VCaP (cell line): Measurements from ENCODE around the gene TIMP1.

Experiments
- H3K27ac ChIP-seq: fragments of 450-650 bp; 2 replicates; pipeline ENCODE4 v1.5.1; 2017
- TF ChIP-seq, protein P1 (sequence below): fragments of 450-650 bp; conservative IDR thresholded peaks from 2 replicates; pipeline ENCODE4 v1.5.1; 2017; ENCODE audit warnings: mild to moderate bottlenecking, moderate library complexity

Gene TIMP1

DNA sequence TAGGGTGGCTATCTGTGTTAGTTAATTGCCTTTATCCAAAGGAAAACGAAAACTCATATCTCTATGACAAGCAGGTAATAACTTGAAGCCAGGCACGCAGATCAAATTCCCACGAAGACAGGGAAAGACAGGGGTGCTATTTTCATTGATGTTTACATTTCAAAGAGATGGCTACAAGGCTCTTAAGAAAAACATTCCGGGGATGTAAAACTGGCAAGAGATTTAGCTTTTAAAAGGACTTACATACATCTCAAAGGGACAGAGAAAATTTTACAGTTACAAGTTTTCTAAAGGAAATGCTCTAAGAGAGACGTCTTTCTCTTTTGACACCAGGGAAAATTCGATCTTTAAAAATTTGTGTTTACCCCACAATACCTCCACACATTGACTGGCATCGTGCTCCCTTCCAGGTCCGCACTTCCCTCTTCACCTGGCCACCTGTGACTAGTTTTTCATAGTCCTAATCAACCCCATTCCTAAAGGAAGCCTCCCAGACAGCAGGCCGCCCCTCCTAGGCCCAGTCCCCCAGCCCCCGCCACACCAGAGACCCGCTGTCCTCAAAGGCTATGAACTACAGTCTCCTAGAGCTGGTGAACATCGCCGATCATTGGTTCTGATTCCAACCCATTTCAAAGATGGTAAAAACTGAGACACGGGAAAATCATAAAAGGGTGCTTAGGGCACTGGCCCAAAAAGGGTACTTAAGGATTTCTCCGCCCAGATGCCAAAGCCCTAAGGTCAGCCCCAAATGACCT lies 21.9 kb upstream of the TIMP1 start:
- TF ChIP-seq, protein P1, sequence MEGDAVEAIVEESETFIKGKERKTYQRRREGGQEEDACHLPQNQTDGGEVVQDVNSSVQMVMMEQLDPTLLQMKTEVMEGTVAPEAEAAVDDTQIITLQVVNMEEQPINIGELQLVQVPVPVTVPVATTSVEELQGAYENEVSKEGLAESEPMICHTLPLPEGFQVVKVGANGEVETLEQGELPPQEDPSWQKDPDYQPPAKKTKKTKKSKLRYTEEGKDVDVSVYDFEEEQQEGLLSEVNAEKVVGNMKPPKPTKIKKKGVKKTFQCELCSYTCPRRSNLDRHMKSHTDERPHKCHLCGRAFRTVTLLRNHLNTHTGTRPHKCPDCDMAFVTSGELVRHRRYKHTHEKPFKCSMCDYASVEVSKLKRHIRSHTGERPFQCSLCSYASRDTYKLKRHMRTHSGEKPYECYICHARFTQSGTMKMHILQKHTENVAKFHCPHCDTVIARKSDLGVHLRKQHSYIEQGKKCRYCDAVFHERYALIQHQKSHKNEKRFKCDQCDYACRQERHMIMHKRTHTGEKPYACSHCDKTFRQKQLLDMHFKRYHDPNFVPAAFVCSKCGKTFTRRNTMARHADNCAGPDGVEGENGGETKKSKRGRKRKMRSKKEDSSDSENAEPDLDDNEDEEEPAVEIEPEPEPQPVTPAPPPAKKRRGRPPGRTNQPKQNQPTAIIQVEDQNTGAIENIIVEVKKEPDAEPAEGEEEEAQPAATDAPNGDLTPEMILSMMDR, result no peak
- peak overlapping the region; percentile 84 for H3K27ac ChIP-seq

DNA sequence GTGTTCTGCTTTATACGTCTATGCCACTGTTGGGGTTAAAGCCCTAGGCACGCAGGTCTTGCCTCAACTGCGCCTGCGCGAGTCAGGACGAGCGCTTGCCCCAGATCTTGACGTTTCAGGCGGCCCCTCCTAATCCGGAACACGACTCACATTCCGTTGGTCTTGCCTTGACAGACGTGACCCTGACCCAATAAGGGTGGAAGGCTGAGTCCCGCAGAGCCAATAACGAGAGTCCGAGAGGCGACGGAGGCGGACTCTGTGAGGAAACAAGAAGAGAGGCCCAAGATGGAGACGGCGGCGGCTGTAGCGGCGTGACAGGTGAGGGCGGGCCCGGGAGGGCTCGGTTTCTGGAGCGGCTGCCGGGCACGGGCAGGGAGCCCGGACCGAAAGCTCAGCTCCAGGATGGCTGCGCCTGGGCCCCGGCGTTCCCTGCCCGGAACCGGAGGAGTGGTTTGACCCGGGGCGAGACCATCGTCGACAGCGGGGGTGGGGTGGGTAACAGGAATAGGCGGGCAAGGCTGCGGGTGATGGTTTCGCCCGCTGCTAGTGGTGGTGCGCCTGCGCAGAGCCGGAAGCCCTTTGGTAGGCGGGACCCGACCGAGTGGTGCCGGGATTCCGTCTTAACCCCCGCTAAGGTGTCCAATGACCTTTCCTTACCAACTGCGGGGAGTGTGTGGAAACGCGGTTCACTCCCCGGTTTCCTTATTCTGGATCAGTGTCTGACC lies 21.1 kb upstream of the TIMP1 start, which contains the start of gene ARAF:
TSS of gene ARAF (plus strand) at position 272 of the 725 bp plus-strand sequence. CDS start 1,763 bp downstream, outside the sequence.
- TF ChIP-seq, protein P1, result no peak

DNA sequence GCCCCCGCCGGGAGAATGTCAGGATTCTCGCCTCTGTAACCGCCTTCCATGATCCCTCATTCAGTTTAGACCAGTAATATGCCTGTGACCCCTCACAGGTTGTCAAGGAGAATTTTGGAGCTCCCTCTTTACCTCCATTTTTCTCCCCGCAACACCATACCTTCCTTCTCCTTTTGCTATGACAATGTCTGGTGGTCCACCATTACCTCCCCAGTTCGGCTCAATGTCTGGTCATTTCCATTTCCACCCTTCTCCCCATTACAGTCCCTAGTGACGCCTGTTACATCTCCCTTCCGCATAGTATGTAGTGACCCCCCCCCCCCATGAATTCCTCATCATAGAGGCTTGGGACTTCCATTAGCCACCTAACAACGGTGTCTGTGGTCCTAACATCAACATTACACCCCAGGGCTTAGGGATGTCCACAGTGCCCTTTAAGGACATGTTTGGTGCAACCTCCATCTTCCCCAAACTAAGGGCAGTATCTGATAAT lies 20.5 kb upstream of the TIMP1 start:
- peak overlapping the region; percentile 84 for H3K27ac ChIP-seq
- TF ChIP-seq, protein P1, result no peak

More for the DNA sequence above, 21.1 kb upstream of the TIMP1 start, which contains the start of gene ARAF:
- H3K27ac ChIP-seq, result peak within 1 kb of the TSS; percentile 84

DNA sequence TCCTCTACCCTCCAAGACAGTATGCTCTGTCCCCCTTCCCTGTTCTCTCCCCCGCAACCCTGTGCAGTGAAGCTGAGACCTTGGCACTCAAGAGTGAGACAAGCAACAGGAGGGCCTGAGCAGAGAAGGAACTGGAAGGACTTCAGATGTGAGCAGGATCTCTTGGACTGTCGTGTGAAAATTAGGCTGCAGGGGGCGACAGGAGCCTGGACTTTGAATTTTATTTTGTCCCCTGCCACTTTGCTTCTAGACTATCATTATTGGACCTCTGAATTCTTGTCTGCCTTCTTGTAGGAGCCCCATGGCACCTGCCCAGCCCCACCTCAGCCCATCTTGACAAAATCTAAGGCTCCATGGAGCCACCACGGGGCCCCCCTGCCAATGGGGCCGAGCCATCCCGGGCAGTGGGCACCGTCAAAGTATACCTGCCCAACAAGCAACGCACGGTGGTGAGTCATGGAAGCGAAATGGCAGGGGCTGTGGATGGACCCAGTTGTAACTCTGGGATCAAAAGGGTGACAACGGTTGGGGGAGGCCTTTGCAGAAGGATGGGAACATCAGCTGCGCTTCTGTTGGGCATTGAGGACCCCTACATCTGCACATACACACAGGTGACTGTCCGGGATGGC lies 19.5 kb upstream of the TIMP1 start:
- TF ChIP-seq, protein P1, result 0 out of 2 replicates have a peak, but pooled peaks have one; percentile 19
- H3K27ac ChIP-seq, result no peak overlapping the region

DNA sequence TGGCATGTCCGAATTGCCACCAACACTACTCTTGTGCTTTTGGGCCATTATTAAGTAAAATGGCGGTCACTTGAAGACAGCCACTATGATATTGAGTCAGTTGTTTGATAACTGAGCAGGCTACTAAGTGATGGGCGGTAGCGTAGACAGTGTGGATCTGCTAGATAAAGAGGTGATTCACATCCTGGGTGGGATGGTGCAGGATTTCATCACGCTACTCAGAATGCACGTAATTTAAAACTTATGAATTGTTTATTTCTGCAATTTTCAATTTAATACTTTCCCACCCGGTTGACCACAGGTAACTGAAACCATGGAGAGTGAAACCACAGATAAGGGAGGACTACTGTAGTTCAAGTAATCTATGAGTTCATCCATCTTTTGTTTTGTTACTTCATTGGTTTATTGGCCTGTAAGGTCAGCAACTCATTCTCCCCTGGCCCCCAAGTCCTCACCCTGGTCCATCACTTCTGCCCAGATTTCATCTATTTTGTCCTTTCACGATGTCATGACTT lies 18.4 kb upstream of the TIMP1 start:
- no peak overlapping the region for H3K27ac ChIP-seq
- TF ChIP-seq, protein P1, result no peak

DNA sequence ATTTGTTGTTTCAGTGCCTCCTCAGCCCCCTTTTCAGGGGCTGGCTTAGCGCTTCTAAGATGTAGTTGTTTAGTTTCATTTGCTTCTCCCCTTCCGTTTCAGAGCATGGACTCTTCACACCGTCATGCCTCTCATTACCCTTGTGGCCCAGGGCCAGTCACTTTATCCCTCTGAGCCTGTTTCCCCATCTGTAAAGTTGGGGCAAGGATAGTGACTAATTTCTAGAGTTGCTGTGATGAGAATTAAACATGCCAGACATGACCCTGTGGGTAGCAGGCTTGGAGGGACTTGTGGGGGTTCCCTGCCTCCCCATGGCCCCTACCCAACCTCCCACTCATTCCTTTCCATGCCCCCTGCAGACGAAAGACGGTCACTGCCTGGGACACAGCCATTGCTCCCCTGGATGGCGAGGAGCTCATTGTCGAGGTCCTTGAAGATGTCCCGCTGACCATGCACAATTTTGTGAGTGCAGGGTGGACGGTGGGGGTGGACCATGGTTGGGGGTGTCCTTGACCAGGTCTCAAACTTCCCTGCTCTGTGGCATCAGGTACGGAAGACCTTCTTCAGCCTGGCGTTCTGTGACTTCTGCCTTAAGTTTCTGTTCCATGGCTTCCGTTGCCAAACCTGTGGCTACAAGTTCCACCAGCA lies 17.7 kb upstream of the TIMP1 start:
- H3K27ac ChIP-seq, result no peak overlapping the region
- TF ChIP-seq, protein P1, result no peak
